Calu3 (cell line): ENCODE measurements around the gene XPO4. TPM values are rescaled to one million over a fixed set of nuclear protein-coding genes. Genes with fewer than 3 reads are reported as not detected.
"Not testable (repeated sequence)": the region's sequence is repeated elsewhere in the genome, so short reads cannot be mapped to it uniquely, and the experiment has no call there.

ENCODE experiments used
- BruUV-seq: library from RNA; stranded (reverse); fragments of 400-500 nt; replicated peaks from 2 replicates; lab custom pipeline; 2021; lab: Mats Ljungman, UMichigan
- CTCF ChIA-PET: fragments of 300-600 bp; sonication (Branson Sonifier 250); formaldehyde crosslinking; loops from one replicate; lab custom pipeline; 2022; ENCODE audit warnings: antibody characterized with exemption; lab: Charles Lee
- DNase-seq: peaks from one replicate; pipeline ENCODE4 v3.0.0; 2022
- H3K27ac Mint-ChIP-seq: one replicate; pipeline ENCODE4 v1.8.0; 2022; ENCODE audit warnings: mixed read lengths; ENCODE audit not compliant: unreplicated experiment
- H3K27me3 Mint-ChIP-seq: one replicate; pipeline ENCODE4 v1.8.0; 2022; ENCODE audit warnings: mixed read lengths; ENCODE audit not compliant: unreplicated experiment
- H3K36me3 Mint-ChIP-seq: one replicate; pipeline ENCODE4 v1.8.0; 2022; ENCODE audit warnings: mild to moderate bottlenecking, moderate library complexity, mixed read lengths; ENCODE audit not compliant: insufficient read depth, unreplicated experiment
- H3K4me1 Mint-ChIP-seq: one replicate; pipeline ENCODE4 v1.8.0; 2022; ENCODE audit warnings: mild to moderate bottlenecking, low read depth, mixed read lengths; ENCODE audit not compliant: unreplicated experiment
- H3K4me3 Mint-ChIP-seq: one replicate; pipeline ENCODE4 v1.8.0; 2022; ENCODE audit warnings: mild to moderate bottlenecking, low read depth, moderate library complexity, mixed read lengths; ENCODE audit not compliant: unreplicated experiment
- H3K9me3 Mint-ChIP-seq: one replicate; pipeline ENCODE4 v1.8.0; 2022; ENCODE audit warnings: low read depth, mixed read lengths; ENCODE audit not compliant: unreplicated experiment
- CTCF ChIP-seq: fragments of 200-600 bp; IDR thresholded peaks from one replicate; pipeline ENCODE4 v1.8.0; 2022; ENCODE audit warnings: antibody characterized with exemption; ENCODE audit not compliant: unreplicated experiment
- intact Hi-C: fragments of 100-400 bp; cut with micrococcal nuclease; formaldehyde crosslinking; loops from one replicate; pipeline ENCODE4 v1.10.0; 2022; ENCODE audit not compliant: unreplicated experiment
- total RNA-seq: library from RNA; stranded (reverse); gene quantifications from 2 replicates; pipeline ENCODE4 v1.2.3, GENCODE V29; 2022

The XPO4 gene
- total RNA-seq, 1 experiment from 2014 or later, result 13.6 TPM

GRCh38 chr13:20940083-20940482 lies 37.5 kb upstream of the XPO4 start:
- Mint-ChIP-seq H3K4me3 (no peak overlapping the region), H3K4me1 (peaks cover 7% of the 10 kb centered on the region), H3K27ac (no peak overlapping the region), H3K9me3 (no peaks in the 10 kb centered on the region), H3K27me3 (no peaks in the 10 kb centered on the region), H3K36me3 (no peaks in the 10 kb centered on the region)
- DNase-seq, result no peak
- BruUV-seq, result no TSS peak
- CTCF ChIA-PET, result no interaction called here
- TF ChIP-seq CTCF, result no peak
- intact Hi-C loops, result no loop called here

DNA sequence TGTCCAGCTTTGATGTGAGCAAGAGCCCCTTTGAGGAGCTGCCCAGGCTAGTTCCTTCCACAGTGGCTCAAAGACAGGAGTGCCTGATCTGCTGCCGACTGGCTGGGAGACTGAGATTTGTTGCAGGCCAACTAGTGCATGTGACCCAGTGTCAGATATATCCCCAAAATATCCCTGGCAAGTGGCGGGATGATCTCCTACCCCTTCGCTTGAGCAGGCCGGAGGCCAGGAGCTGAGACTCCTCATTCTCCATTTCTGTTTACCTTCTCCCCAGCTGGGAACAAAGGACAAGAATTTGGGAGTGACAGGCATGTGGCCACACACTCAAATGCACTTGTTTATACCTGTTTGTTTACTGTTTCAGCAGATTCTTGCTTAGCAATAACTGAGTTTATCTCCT lies 37.1 kb upstream of the XPO4 start:
- intact Hi-C loops, result no loop called here
- H3K4me1 Mint-ChIP-seq, result peaks cover 7% of the 10 kb centered on the region
- no peak for TF ChIP-seq CTCF
- CTCF ChIA-PET, result no interaction called here
- BruUV-seq, result no TSS peak
- H3K36me3 Mint-ChIP-seq, result no peaks in the 10 kb centered on the region
- DNase-seq, result no peak
- H3K9me3 Mint-ChIP-seq, result no peaks in the 10 kb centered on the region
- no peak overlapping the region for H3K27ac Mint-ChIP-seq
- H3K4me3 Mint-ChIP-seq, result no peak overlapping the region
- no peaks in the 10 kb centered on the region for H3K27me3 Mint-ChIP-seq

- BruUV-seq, result no TSS peak
- peaks cover under 1% of the 10 kb centered on the region for H3K4me1 Mint-ChIP-seq
- CTCF ChIA-PET, result interaction anchor here (0.6 kb wide), 1 partner anchor 664 kb away, joined by 5 read pairs; no protein-coding TSS in a partner anchor
Measured at GRCh38 chr13:20938302-20938701, 35.8 kb upstream of the XPO4 start.

DNA sequence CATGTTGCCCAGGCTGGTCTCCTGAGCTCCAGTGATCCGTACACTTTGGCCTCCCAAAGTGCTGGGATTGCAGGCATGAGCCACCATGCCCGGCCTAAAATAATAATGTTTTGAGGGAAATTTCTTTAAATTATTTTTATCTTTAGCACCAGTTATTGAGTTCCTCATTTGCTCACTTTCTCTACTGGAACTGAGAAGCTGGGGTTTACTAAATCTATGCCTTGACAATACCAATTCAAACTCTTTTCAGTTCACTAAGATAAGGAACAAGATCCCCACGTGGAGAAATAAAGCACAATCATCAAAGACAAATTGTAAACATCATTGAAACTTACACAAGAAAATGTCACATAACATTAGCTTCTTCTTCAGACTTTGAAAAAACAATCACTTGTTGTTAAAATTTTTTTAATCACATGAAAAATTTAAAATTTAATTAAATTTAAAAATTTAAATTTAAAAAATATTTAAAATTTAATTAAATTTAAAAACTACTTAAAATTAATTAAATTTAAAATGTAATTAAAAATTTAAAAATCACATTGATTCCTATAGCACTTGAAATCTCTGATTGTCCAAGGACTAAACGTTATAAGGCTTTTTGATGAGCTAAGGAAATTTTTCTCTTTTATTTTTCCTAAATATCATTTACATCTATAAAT lies 25.2 kb upstream of the XPO4 start:
- Mint-ChIP-seq H3K4me1 (no peaks in the 10 kb centered on the region), H3K4me3 (no peak overlapping the region), H3K27me3 (no peaks in the 10 kb centered on the region), H3K27ac (no peak overlapping the region), H3K36me3 (no peaks in the 10 kb centered on the region), H3K9me3 (no peaks in the 10 kb centered on the region)
- intact Hi-C loops, result no loop called here
- CTCF ChIA-PET, result no interaction called here
- TF ChIP-seq CTCF, result no peak
- no TSS peak for BruUV-seq
- DNase-seq, result no peak

More at GRCh38 chr13:20938302-20938701, 35.8 kb upstream of the XPO4 start:
- Mint-ChIP-seq H3K9me3 (no peaks in the 10 kb centered on the region), H3K36me3 (no peaks in the 10 kb centered on the region), H3K27ac (no peak overlapping the region), H3K4me3 (no peak overlapping the region), H3K27me3 (no peaks in the 10 kb centered on the region)
- intact Hi-C loops, result no loop called here
- TF ChIP-seq CTCF, result no peak
- DNase-seq, result no peak

GRCh38 chr13:20925395-20925790 lies 22.8 kb upstream of the XPO4 start:
- H3K9me3 Mint-ChIP-seq, H3K4me3 Mint-ChIP-seq, H3K36me3 Mint-ChIP-seq, H3K4me1 Mint-ChIP-seq, intact Hi-C loops, BruUV-seq, DNase-seq, H3K27ac Mint-ChIP-seq, H3K27me3 Mint-ChIP-seq: not testable (repeated sequence)
- CTCF ChIA-PET, result interaction anchor here (0.8 kb wide), 1 partner anchor 432 kb away, joined by 3 read pairs; no protein-coding TSS in a partner anchor
